AG08396 (cell line): ENCODE measurements around the gene CTBP2.
A peak's percentile ranks its signal among the peaks of the same experiment; 100 is the strongest.

Experiments
- DNase-seq: peaks from one replicate; pipeline ENCODE4 v3.0.0; 2012; ENCODE audit warnings: low spot score, mixed read lengths

The CTBP2 gene

GRCh38 chr10:125106586-125106985 lies 53.8 kb downstream of the CTBP2 start:
- DNase-seq = no peak

DNA sequence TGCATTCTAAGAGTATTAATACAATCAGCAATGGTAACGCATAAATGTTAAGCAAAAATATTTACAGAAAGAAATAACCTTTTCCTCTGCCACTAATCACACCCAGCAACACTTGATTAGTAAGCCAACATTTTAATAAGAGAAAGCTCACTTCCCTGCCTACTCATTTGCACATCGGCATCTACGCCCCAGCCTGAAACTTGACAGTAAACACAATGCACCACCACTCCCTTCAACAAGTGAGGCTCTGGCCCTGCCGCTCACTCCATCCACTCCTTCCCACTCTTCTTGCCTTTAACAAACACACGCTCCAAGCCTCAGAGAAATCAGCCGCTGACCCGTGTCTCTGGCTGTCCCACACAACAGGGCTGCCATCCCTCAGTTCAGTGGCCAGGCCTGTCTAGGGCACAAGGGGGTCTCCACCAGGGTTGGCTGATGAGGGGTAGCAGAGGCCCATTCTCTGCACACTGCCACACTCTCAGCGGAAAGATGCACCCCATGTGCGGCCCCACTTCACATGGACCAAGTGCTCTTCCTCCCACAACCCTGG lies 54.6 kb downstream of the CTBP2 start:
- DNase-seq = no peak

DNA sequence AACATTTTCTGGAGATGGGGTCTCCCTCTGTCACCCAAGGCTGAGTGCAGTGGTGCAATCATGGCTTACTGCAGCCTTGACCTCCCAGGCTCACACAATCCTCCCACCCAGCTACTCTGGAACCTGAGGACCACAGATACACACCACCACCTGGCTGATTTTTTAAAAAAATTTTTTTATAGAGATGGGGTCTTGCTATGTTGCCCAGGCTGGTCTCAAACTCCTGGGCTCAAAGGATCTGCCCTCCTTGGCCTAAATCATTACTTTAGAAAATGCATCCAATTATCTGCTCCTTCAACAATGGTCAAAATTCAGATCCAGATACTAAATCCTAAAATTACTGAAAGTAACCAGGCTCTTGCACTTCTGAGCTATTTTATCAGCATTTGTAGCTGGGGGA lies 55.2 kb downstream of the CTBP2 start:
- DNase-seq = no peak

DNA sequence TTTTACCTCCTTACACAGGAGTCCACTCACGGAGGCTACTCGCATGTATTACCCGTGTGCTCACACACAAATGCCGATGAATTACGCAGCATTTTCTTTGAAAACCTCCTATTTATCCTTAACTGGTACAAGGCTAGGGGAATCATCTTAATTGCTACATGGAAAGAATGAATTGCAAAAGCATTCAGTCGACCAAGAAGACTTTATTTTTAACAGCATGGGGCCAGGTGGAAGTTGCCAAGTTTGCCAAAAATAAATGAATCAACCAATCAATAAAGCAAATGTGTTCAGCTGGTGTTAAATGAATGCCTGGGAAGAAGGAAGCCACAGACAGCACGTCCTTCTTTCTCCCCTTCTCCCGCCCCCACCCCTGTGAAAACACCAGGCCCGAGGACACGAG lies 55.8 kb downstream of the CTBP2 start:
- no peak for DNase-seq

- no peak for DNase-seq
Measured at GRCh38 chr10:125103924-125104323, 56.4 kb downstream of the CTBP2 start.

GRCh38 chr10:125103466-125103865 lies 56.9 kb downstream of the CTBP2 start:
- DNase-seq = no peak

DNA sequence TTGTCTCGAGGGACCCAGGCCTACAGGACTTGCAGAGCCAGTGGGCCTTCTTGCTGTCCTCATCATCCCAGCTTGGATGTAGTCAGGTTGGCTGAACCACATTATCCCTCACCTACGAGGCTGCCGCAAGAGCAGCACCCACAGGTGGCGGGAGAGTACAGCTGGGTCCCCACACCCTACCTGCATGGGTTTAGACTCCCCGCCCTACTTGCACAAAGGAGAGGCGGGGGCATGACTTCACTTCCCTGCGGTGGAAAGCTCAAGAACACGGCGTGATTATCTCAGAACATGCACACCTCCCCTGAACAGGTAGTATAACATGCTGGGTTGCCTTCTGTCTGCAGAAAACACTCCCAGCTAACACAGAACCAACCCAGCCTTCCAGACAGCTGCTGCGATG lies 57.5 kb downstream of the CTBP2 start:
- no peak for DNase-seq

- peak; percentile 47 for DNase-seq
Measured at GRCh38 chr10:125102246-125102645, 58.1 kb downstream of the CTBP2 start.

- DNase-seq = no peak
Measured at GRCh38 chr10:125101581-125101980, 58.8 kb downstream of the CTBP2 start.

- no peak for DNase-seq
Measured at GRCh38 chr10:125101049-125101448, 59.3 kb downstream of the CTBP2 start.

GRCh38 chr10:125097409-125098070 lies 62.8 kb downstream of the CTBP2 start:
- DNase-seq = no peak

DNA sequence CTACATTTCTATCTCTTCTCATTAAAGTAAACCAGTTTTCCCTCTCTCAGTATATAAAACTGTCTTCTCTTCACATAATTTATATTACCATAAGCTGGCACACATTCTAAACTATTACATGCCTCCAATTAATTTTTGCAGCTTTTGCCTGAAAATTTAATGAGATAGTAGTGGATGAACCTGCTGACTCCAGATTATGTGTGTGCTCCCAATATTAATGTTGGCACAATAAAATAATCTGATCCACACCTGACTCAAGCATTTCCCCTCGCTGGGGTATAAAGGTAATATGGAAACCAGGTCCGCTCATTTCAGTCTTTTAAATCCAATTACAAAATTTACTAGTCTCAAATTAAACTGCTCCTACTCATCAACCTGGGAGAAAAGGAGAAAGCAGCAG lies 63.4 kb downstream of the CTBP2 start:
- no peak for DNase-seq

DNA sequence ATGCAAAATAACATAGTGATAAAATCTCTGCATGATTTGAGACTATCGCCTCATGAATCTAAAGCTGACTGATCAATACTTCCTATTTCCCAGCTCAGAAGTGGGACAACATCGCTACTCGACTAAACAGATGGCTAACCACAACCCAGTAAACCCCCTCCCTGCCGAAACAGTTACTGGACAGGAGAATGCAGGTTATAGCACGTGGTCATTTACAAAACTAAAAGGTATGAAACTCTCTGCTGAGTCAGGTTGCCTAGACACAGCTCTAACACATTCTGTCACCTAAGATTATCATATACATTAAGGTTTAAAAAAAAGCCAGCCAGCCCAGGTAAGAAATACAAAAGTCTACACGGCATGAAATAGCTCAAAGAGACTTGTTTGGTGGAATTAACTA lies 64.0 kb downstream of the CTBP2 start:
- no peak for DNase-seq

DNA sequence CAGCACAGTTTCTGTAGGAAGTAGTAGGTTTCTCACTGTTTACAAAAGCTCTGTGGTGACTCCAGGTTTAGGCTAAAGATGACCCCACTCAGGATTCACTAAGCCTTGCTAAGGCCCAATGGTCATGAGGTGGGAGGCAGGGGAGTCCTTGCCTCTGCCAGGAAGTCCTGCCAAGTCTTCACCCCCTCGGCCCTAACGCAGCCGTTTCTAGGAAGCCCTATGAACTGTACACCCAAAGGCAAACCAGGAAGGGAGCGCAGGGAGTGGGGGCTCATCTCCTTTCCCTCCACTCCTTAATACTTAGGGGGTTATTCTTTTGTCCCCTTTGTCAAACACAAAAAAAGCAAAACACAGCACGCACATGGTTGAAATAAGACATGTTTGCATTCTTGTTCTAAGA lies 64.6 kb downstream of the CTBP2 start:
- no peak for DNase-seq

DNA sequence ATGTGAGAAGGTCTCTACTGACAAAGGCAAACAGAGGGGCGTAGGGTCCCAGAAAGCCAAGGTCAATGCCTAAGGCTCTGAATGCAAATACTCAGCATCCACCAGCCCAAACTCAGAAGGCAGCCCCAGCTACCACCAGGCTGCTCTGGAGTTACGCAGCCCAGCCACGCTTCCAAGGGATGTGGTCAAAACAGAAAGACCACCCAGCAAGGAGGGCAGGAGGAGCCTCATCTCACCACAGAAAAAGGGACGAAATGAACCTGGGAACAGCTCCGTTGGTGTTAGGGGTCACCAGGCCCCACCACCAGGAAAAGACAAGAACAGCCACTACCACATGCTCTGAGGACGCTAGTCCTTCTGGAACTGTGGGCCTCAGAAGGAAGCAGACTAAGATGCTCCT lies 65.1 kb downstream of the CTBP2 start:
- no peak for DNase-seq

DNA sequence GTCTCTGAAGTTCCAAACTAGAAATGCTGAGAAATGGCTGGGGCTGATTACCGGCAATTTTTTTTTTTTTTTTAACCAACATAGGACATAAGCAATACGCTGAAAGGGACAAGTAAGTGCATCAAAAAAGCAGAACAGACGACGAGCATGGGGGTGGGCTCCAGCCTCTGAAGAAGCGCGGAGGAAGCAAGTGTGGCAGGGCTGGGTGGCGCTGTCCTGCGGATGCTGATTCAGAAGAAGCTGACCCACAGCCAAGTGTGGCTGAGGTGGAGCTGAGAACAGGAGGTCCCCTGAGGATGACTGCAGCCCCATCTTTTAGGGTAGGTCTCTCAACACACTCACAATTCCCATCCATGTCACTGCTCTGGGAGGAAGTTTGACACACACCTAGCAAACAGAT lies 65.6 kb downstream of the CTBP2 start:
- no peak for DNase-seq

- DNase-seq = no peak
Measured at GRCh38 chr10:125093974-125094705, 66.2 kb downstream of the CTBP2 start.

- peak; percentile 65 for DNase-seq
Measured at GRCh38 chr10:125093199-125093973, 67.0 kb downstream of the CTBP2 start.

- no peak for DNase-seq
Measured at GRCh38 chr10:125092564-125093031, 67.8 kb downstream of the CTBP2 start.

DNA sequence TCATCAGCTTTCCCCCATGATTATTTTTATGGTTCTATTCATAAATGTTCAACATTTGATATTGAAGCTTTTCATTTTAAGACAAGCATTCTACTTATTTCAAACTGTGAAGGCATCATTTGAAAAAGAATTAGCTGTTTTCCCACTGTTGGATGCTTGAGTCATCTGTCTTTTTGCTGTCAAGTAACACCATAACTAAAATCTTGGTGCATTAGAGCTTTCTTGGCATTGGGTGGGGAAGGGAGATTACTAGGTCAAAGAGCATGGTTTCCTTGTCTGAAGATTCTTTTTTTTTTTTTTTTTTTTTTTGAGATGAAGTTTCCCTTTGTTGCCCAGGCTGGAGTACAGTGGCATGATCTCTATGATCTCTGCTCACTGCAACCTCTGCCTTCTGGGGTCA lies 68.5 kb downstream of the CTBP2 start:
- DNase-seq = no peak

DNA sequence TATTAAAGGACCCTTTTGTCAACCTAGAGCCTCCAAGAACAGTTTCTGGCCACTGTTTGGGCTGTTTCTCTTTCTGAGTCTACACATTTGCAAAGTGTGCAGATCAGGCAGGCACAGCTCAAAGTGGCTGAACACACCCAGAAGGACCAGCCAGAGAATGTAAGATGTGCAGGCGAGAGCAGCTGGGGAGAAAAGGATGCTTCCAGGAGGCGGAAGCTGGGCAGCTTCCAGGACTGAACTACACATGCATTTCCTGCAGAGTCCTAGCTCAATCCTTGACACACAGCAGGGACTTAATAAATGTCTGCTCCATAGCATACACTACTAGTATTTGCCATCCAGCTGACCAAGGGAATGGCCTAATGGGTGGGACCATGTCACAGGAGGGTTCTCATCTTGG lies 70.9 kb downstream of the CTBP2 start:
- DNase-seq = no peak

GRCh38 chr10:125087897-125088215 lies 72.5 kb downstream of the CTBP2 start:
- DNase-seq = no peak
